IMR-90 (cell line): Measurements from ENCODE around the gene SLCO3A1. TPM values are rescaled to one million over a fixed set of nuclear protein-coding genes. Genes with fewer than 3 reads are reported as not detected.

Experiments used
- ATAC-seq: fragments of 200-7000 bp; cut with Tn5 transposase; 2 replicates; pipeline ENCODE4 v1.9.1; 2020; ENCODE audit warnings: low read depth, mild to moderate bottlenecking, moderate library complexity
- BruUV-seq: library from RNA; stranded (reverse); fragments of 400-500 nt; replicated peaks from 2 replicates; lab custom pipeline; 2021; lab: Mats Ljungman, UMichigan
- CTCF ChIA-PET: fragments of 300-600 bp; formaldehyde crosslinking; extraction: SDS; loops from one replicate; lab custom pipeline; 2021; ENCODE audit warnings: antibody characterized with exemption; lab: Yijun Ruan, JAX
- POLR2A ChIA-PET: fragments of 300-600 bp; sonication (Branson Sonifier 250); formaldehyde crosslinking; loops from one replicate; lab custom pipeline; 2022; ENCODE audit warnings: antibody characterized with exemption; ENCODE audit not compliant: unreplicated experiment; lab: Charles Lee
- DNase-seq: peaks from one replicate; pipeline ENCODE4 v3.0.0; 2013
- H2AFZ ChIP-seq: replicated peaks from 2 replicates; pipeline ENCODE3; 2013; ENCODE audit warnings: low read length, mild to moderate bottlenecking; ENCODE audit not compliant: poor library complexity
- H2AK5ac ChIP-seq: 2 replicates; pipeline ENCODE4 v1.6.1; 2013; ENCODE audit warnings: low read depth, low read length, inconsistent platforms
- H2AK9ac ChIP-seq: replicated peaks from 2 replicates; pipeline ENCODE3; 2013; ENCODE audit warnings: mild to moderate bottlenecking, low read depth, low read length, moderate library complexity; ENCODE audit not compliant: poor library complexity
- H2BK120ac ChIP-seq: 2 replicates; pipeline ENCODE4 v1.6.1; 2013; ENCODE audit warnings: low read depth, low read length, inconsistent platforms
- H2BK15ac ChIP-seq: 3 replicates; pipeline ENCODE4 v1.6.1; 2013; ENCODE audit warnings: low read depth, low read length, inconsistent platforms
- H2BK20ac ChIP-seq: 2 replicates; pipeline ENCODE4 v1.6.1; 2013; ENCODE audit warnings: low read depth, mild to moderate bottlenecking, inconsistent platforms, low read length, moderate library complexity
- H2BK5ac ChIP-seq: 2 replicates; pipeline ENCODE4 v1.6.1; 2013; ENCODE audit warnings: mild to moderate bottlenecking, low read depth, low read length, inconsistent platforms; ENCODE audit not compliant: poor library complexity, severe bottlenecking
- H3K14ac ChIP-seq: replicated peaks from 2 replicates; pipeline ENCODE4 v1.6.1; 2013; ENCODE audit warnings: low read depth, low read length, inconsistent platforms
- H3K18ac ChIP-seq: 2 replicates; pipeline ENCODE4 v1.6.1; 2013; ENCODE audit warnings: low read depth, low read length, control low read depth
- H3K23ac ChIP-seq: 2 replicates; pipeline ENCODE4 v1.6.1; 2013; ENCODE audit warnings: low read depth, low read length, inconsistent platforms
- H3K27ac ChIP-seq: 2 replicates; pipeline ENCODE4 v1.5.1; 2013; ENCODE audit warnings: mild to moderate bottlenecking, control low read depth, low read length; ENCODE audit not compliant: insufficient read depth
- H3K27me3 ChIP-seq: 2 replicates; pipeline ENCODE4 v1.6.1; 2013; ENCODE audit warnings: low read length; ENCODE audit not compliant: control insufficient read depth, insufficient read depth
- H3K36me3 ChIP-seq: 2 replicates; pipeline ENCODE4 v1.6.1; 2013; ENCODE audit warnings: low read length, mixed read lengths; ENCODE audit not compliant: control insufficient read depth, insufficient read depth
- H3K4ac ChIP-seq: 2 replicates; pipeline ENCODE4 v1.6.1; 2013; ENCODE audit warnings: low read depth, low read length, inconsistent platforms
- H3K4me1 ChIP-seq: 2 replicates; pipeline ENCODE4 v1.6.1; 2013; ENCODE audit warnings: low read length, mixed read lengths; ENCODE audit not compliant: control insufficient read depth, insufficient read depth
- H3K4me2 ChIP-seq: 2 replicates; pipeline ENCODE4 v1.6.1; 2013; ENCODE audit warnings: low read depth, mild to moderate bottlenecking, control low read depth, low read length, moderate library complexity
- H3K4me3 ChIP-seq: 2 replicates; pipeline ENCODE4 v1.5.1; 2013; ENCODE audit warnings: low read depth, mild to moderate bottlenecking, control low read depth, low read length, moderate library complexity; ENCODE audit not compliant: insufficient read depth
- H3K56ac ChIP-seq: 2 replicates; pipeline ENCODE4 v1.6.1; 2013; ENCODE audit warnings: low read length, inconsistent platforms; ENCODE audit not compliant: insufficient read depth; ENCODE audit errors: extremely low read depth
- H3K79me1 ChIP-seq, 2 experiments: 2 replicates each; pipeline ENCODE4 v1.6.1; 2013; ENCODE audit warnings: low read length in 2 of 2, inconsistent platforms in 1 of 2, low read depth in 1 of 2
- H3K9ac ChIP-seq: 2 replicates; pipeline ENCODE4 v1.6.1; 2013; ENCODE audit warnings: low read depth, low read length, control low read depth
- H3K9me1 ChIP-seq: 2 replicates; pipeline ENCODE4 v1.6.1; 2013; ENCODE audit warnings: low read length, inconsistent platforms; ENCODE audit not compliant: insufficient read depth
- H3K9me3 ChIP-seq: 2 replicates; pipeline ENCODE4 v1.6.1; 2013; ENCODE audit warnings: low read length; ENCODE audit not compliant: control insufficient read depth, insufficient read depth
- H4K20me1 ChIP-seq: 2 replicates; pipeline ENCODE4 v1.6.1; 2013; ENCODE audit warnings: low read length, inconsistent platforms; ENCODE audit not compliant: insufficient read depth
- H4K5ac ChIP-seq: 2 replicates; pipeline ENCODE4 v1.6.1; 2013; ENCODE audit warnings: mild to moderate bottlenecking, low read depth, low read length, control low read depth
- H4K8ac ChIP-seq, 2 experiments: 2 replicates each; pipeline ENCODE4 v1.6.1; 2013; ENCODE audit warnings: low read depth in 2 of 2, low read length in 2 of 2, control low read depth in 1 of 2, inconsistent platforms in 1 of 2
- H4K91ac ChIP-seq: 2 replicates; pipeline ENCODE4 v1.6.1; 2013; ENCODE audit warnings: low read depth, low read length, inconsistent platforms; ENCODE audit not compliant: insufficient read depth
- BHLHE40 ChIP-seq: fragments of 150-350 bp; IDR thresholded peaks from 2 replicates; pipeline ENCODE4 v1.6.1; 2016; ENCODE audit warnings: mild to moderate bottlenecking, low read depth, low read length
- CEBPB ChIP-seq: IDR thresholded peaks from 2 replicates; pipeline ENCODE4 v1.6.1; 2012; ENCODE audit warnings: low read depth, low read length, improper control_type of control experiment
- FOS ChIP-seq: fragments of 150-350 bp; IDR thresholded peaks from 2 replicates; pipeline ENCODE4 v1.6.1; 2016; ENCODE audit warnings: low read depth, low read length
- MAZ ChIP-seq: IDR thresholded peaks from 2 replicates; pipeline ENCODE4 v1.6.1; 2012; ENCODE audit warnings: low read depth, mild to moderate bottlenecking, low read length, improper control_type of control experiment, moderate library complexity, borderline replicate concordance
- NFE2L2 ChIP-seq: fragments of 150-350 bp; IDR thresholded peaks from 2 replicates; pipeline ENCODE4 v1.6.1; 2016; ENCODE audit warnings: low read depth, mild to moderate bottlenecking, low read length
- RCOR1 ChIP-seq: IDR thresholded peaks from 2 replicates; pipeline ENCODE4 v1.6.1; 2012; ENCODE audit warnings: mild to moderate bottlenecking, low read length, improper control_type of control experiment; ENCODE audit not compliant: insufficient replicate concordance
- RFX5 ChIP-seq: IDR thresholded peaks from 2 replicates; pipeline ENCODE4 v1.8.0; 2012; ENCODE audit warnings: low read depth, mild to moderate bottlenecking, low read length, moderate library complexity
- WGBS, 2 experiments: methylation state at CpG; one replicate each; pipeline versions ENCODE4 v1.1.5 to v1.1.7; 2013; ENCODE audit warnings: missing lambda C conversion rate in 2 of 2; ENCODE audit not compliant: insufficient read length in 1 of 2; ENCODE audit errors: extremely low coverage in 2 of 2; 5-methylcytosine and 5-hydroxymethylcytosine counted together
- dilution Hi-C: fragments of 300-500 bp; cut with HindIII; formaldehyde crosslinking; loops from one replicate; pipeline ENCODE4 v1.14.3; 2018; ENCODE audit warnings: low sequenced_read_pairs; ENCODE audit not compliant: unreplicated experiment
- in situ Hi-C: fragments of 300-500 bp; cut with MboI; formaldehyde crosslinking; loops from 3 replicates; pipeline ENCODE4 v1.14.3; 2019; ENCODE audit warnings: low sequenced_read_pairs, inconsistent platforms, mixed read lengths
- intact Hi-C: fragments of 100-400 bp; cut with micrococcal nuclease; formaldehyde crosslinking; loops from 2 replicates; pipeline ENCODE4 v1.10.0; 2022
- polyA plus RNA-seq, 3 experiments: library from polyadenylated mRNA; depleted of rRNA; stranded (reverse); fragments of >200 nt; gene quantifications; 2 replicates each; pipeline ENCODE4 v1.2.3, GENCODE V29; 2012; ENCODE audit warnings: low replicate concordance in 1 of 3
- total RNA-seq: library from RNA; depleted of rRNA; stranded (reverse); fragments of >200 nt; gene quantifications from 2 replicates; pipeline ENCODE4 v1.2.3, GENCODE V29; 2012
- TF ChIP-seq, protein P1 (sequence below): fragments of 150-350 bp; IDR thresholded peaks from 2 replicates; pipeline ENCODE4 v1.6.1; 2016; ENCODE audit warnings: low read depth, mild to moderate bottlenecking, low read length, moderate library complexity, borderline replicate concordance

The SLCO3A1 gene
- total and polyA plus RNA-seq, 2 of the 4 experiments (the other 2 are of a cell fraction), result 4.7 to 8.1 TPM

DNA sequence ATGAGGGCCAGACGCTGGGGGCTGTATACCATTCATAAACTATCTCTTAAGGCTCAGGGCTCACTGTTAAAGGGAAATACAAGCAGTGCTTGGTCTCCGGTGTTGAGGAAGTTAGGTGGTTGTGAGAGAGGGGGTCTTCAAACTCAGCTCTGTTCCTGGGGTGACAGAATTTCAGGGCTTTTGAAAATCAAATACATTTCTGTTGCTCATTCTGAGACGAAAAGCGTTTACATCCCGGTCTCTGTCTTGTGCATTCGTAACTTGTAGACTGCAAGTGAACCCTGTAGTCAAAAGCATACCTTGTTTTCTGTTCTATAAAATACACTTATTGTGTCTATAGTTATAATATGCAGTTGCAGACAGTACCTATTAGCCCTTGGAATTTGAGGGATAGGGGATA, 1.7 kb downstream of the SLCO3A1 start:
- Histone ChIP-seq H3K14ac (no peak overlapping the region), H2BK120ac (no peak overlapping the region), H3K79me1 (peaks cover 0 to 19% of the 10 kb centered on the region in 2 experiments; a peak in 2 of 4 replicates), H3K4me3 (no peak overlapping the region), H3K9ac (no peak overlapping the region), H4K91ac (no peak overlapping the region), H3K27ac (no peak overlapping the region), H2BK15ac (no peak overlapping the region), H3K56ac (no peak overlapping the region), H4K8ac (no peak overlapping the region), H3K27me3 (no peaks in the 10 kb centered on the region; the same call in 1 of the 2 replicates), H3K4me1 (peaks cover 5% of the 10 kb centered on the region; the same call in 1 of the 2 replicates), H3K18ac (no peak overlapping the region), H3K9me3 (no peaks in the 10 kb centered on the region), H2AFZ (no peak overlapping the region), H4K5ac (no peak overlapping the region), H3K9me1 (peaks cover 8% of the 10 kb centered on the region; the same call in 1 of the 2 replicates), H4K20me1 (no peaks in the 10 kb centered on the region; the same call in 1 of the 2 replicates), H3K23ac (peak overlapping the region; percentile 20; the same call in 1 of the 2 replicates), H3K4me2 (no peak overlapping the region; the same call in 1 of the 2 replicates), H2AK9ac (no peak overlapping the region), H3K36me3 (no peaks in the 10 kb centered on the region), H2AK5ac (no peak overlapping the region), H2BK20ac (no peak overlapping the region), H2BK5ac (no peak overlapping the region), H3K4ac (no peak overlapping the region)
- intact Hi-C loops, result no loop called here
- in situ Hi-C loops, result no loop called here
- no TSS peak for BruUV-seq
- ChIA-PET POLR2A (no interaction called here), CTCF (no interaction called here)
- WGBS, 2 experiments, result no CpG with 5 or more reads among the region's 6 CpGs
- no peak for DNase-seq
- dilution Hi-C loops, result no loop called here
- TF ChIP-seq MAZ, result no peak
- no peak for TF ChIP-seq FOS
- TF ChIP-seq, protein P1, sequence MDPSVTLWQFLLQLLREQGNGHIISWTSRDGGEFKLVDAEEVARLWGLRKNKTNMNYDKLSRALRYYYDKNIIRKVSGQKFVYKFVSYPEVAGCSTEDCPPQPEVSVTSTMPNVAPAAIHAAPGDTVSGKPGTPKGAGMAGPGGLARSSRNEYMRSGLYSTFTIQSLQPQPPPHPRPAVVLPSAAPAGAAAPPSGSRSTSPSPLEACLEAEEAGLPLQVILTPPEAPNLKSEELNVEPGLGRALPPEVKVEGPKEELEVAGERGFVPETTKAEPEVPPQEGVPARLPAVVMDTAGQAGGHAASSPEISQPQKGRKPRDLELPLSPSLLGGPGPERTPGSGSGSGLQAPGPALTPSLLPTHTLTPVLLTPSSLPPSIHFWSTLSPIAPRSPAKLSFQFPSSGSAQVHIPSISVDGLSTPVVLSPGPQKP, result no peak
- TF ChIP-seq CEBPB, result no peak
- TF ChIP-seq RCOR1, result no peak
- no peak for TF ChIP-seq NFE2L2
- TF ChIP-seq BHLHE40, result no peak
- TF ChIP-seq RFX5, result no peak
- no peak for ATAC-seq
